ENCODE results near the gene SENP1. TPM values are rescaled to one million over a fixed set of nuclear protein-coding genes. Genes with fewer than 3 reads are reported as not detected.

Gene SENP1
- total RNA-seq, 2 experiments from 2014 or later = 20.3 to 25.7 TPM

GRCh38 chr12:48012070-48012469 lies 93.8 kb downstream of the SENP1 start:
- POLR2A ChIA-PET = no interaction called here
- no peaks in the 10 kb centered on the region for H3K4me1 ChIP-seq (ENCODE audit: insufficient read depth, low read length)
- no peaks in the 10 kb centered on the region for H3K9me3 ChIP-seq (ENCODE audit: control insufficient read depth in 1 of 2, insufficient read depth in 1 of 2, low read length in 2 of 2)
- intact Hi-C loops (cut with DNase I, micrococcal nuclease) = no loop called here
- H3K4me3 ChIP-seq (ENCODE audit: low read length) = no peak overlapping the region
- Mint-ChIP-seq H3K27ac (no peak overlapping the region), H3K36me3 (ENCODE audit: low read depth) (no peaks in the 10 kb centered on the region), H3K4me1 (ENCODE audit: low read depth) (no peaks in the 10 kb centered on the region), H3K27me3 (peaks cover 71% of the 10 kb centered on the region), H3K4me3 (no peak overlapping the region), H3K9me3 (no peaks in the 10 kb centered on the region)
- DNase-seq = no peak
- TF ChIP-seq CTCF (IDR thresholded peaks at IDR 0.05) = no peak
- CTCF ChIA-PET = no interaction called here
- no peaks in the 10 kb centered on the region for H3K36me3 ChIP-seq (ENCODE audit: insufficient read depth, low read length)
- H3K27ac ChIP-seq (ENCODE audit: low read depth in 1 of 2, low read length in 2 of 2) = no peak overlapping the region
- no peak for ATAC-seq (ENCODE audit: poor library complexity)
- H3K27me3 ChIP-seq (ENCODE audit: control insufficient read depth in 1 of 2, insufficient read depth in 2 of 2, low read length in 2 of 2) = peaks cover 21 to 27% of the 10 kb centered on the region in 2 experiments

GRCh38 chr12:48010366-48010970 lies 95.4 kb downstream of the SENP1 start:
- intact Hi-C loops (cut with DNase I, micrococcal nuclease) = no loop called here
- Histone ChIP-seq H3K27ac (ENCODE audit: low read depth in 1 of 2, low read length in 2 of 2) (no peak overlapping the region), H3K36me3 (ENCODE audit: insufficient read depth, low read length) (no peaks in the 10 kb centered on the region), H3K4me1 (ENCODE audit: insufficient read depth, low read length) (peaks cover under 1% of the 10 kb centered on the region), H3K9me3 (ENCODE audit: control insufficient read depth in 1 of 2, insufficient read depth in 1 of 2, low read length in 2 of 2) (no peaks in the 10 kb centered on the region), H3K27me3 (ENCODE audit: control insufficient read depth in 1 of 2, insufficient read depth in 2 of 2, low read length in 2 of 2) (peaks cover 33 to 34% of the 10 kb centered on the region in 2 experiments), H3K4me3 (ENCODE audit: low read length) (no peak overlapping the region)
- ATAC-seq (ENCODE audit: poor library complexity) (no peak), DNase-seq (no peak)
- Mint-ChIP-seq H3K4me1 (ENCODE audit: low read depth) (no peaks in the 10 kb centered on the region), H3K9me3 (no peaks in the 10 kb centered on the region), H3K4me3 (no peak overlapping the region), H3K27ac (no peak overlapping the region), H3K36me3 (ENCODE audit: low read depth) (no peaks in the 10 kb centered on the region), H3K27me3 (peaks cover 85% of the 10 kb centered on the region)
- no peak for TF ChIP-seq CTCF (IDR thresholded peaks at IDR 0.05)
- CTCF ChIA-PET = no interaction called here
- POLR2A ChIA-PET = no interaction called here

GRCh38 chr12:48009471-48009870 lies 96.4 kb downstream of the SENP1 start:
- Mint-ChIP-seq H3K4me3 (no peak overlapping the region), H3K4me1 (ENCODE audit: low read depth) (no peaks in the 10 kb centered on the region), H3K27ac (no peak overlapping the region), H3K27me3 (peaks cover 84% of the 10 kb centered on the region), H3K36me3 (ENCODE audit: low read depth) (no peaks in the 10 kb centered on the region), H3K9me3 (no peaks in the 10 kb centered on the region)
- ChIA-PET CTCF (no interaction called here), POLR2A (no interaction called here)
- intact Hi-C loops (cut with DNase I, micrococcal nuclease) = no loop called here
- ATAC-seq (ENCODE audit: poor library complexity) (no peak), DNase-seq (no peak)
- H3K36me3 ChIP-seq (ENCODE audit: insufficient read depth, low read length) = no peaks in the 10 kb centered on the region
- H3K27ac ChIP-seq (ENCODE audit: low read depth in 1 of 2, low read length in 2 of 2) = no peak overlapping the region
- H3K4me1 ChIP-seq (ENCODE audit: insufficient read depth, low read length) = peaks cover 10% of the 10 kb centered on the region
- peaks cover 0 to 10% of the 10 kb centered on the region in 2 experiments for H3K9me3 ChIP-seq (ENCODE audit: control insufficient read depth in 1 of 2, insufficient read depth in 1 of 2, low read length in 2 of 2)
- H3K4me3 ChIP-seq (ENCODE audit: low read length) = no peak overlapping the region
- peaks cover 38% of the 10 kb centered on the region in 2 experiments for H3K27me3 ChIP-seq (ENCODE audit: control insufficient read depth in 1 of 2, insufficient read depth in 2 of 2, low read length in 2 of 2)
- TF ChIP-seq CTCF (IDR thresholded peaks at IDR 0.05) = no peak
